ENCODE measurements around the gene SHBG.
A peak's percentile ranks its signal among the peaks of the same experiment; 100 is the strongest.

SHBG gene

DNA sequence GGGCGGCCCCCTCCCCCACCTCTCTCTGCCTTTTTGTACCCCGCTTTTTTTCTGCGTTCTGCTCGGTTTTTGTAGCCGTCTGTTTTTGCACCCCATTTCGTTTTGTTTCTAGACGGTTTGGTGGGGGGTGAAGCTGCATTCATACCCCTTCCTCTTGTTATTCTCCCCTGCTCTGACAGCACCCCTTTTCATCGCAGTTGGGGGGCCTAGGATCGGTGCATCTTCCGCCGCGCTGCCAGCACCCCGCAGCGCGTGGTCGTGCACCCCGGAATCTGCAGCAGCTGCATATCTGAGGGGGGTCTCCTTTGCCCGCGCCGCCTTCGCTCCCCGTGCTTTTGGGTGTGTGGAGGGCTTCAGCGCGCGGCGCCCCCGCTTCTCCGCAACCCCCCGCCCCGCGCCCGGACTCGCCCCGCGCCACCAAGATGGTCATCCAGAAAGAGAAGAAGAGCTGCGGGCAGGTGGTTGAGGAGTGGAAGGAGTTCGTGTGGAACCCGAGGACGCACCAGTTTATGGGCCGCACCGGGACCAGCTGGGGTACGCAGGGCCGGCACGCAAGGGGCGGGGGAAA is 21.2 kb downstream of the SHBG start:
- no peak for DNase-seq

DNA sequence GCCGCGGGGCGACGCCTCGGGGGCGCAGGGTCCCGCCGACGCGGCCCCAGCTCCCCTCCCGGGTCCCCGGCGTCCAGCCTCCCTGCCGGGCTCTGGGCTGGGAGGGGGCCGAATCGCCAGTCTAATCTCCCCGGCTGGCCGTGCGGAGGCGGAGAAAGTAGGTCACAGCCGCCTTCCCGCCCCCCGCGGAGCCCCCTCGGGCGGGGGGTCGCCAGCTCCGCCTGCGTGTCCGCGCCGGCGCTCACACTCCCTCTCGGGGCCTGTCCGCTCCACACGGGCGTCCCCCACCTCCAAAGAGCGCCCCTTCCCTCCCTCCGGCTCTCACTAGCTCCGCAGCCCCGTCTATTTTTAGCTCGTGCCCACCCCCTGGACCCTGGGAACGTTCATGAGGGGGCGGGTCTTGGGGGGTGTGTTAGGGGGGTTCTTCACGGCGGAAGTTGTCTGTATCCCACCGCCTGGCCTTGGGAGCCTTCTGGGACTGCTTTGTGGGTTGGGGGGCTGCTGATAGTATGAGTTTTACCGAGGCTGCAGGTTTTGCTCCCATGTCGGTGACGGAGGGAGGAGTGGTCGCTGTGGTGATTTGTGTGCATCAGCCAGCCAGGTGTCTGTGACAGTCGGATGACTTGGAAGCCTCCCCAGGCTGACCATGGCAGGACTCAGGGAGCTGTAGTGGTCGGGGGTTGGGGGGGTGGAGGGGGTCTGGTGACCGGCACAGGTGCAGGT is 21.9 kb downstream of the SHBG start:
- DNase-seq: no peak

DNA sequence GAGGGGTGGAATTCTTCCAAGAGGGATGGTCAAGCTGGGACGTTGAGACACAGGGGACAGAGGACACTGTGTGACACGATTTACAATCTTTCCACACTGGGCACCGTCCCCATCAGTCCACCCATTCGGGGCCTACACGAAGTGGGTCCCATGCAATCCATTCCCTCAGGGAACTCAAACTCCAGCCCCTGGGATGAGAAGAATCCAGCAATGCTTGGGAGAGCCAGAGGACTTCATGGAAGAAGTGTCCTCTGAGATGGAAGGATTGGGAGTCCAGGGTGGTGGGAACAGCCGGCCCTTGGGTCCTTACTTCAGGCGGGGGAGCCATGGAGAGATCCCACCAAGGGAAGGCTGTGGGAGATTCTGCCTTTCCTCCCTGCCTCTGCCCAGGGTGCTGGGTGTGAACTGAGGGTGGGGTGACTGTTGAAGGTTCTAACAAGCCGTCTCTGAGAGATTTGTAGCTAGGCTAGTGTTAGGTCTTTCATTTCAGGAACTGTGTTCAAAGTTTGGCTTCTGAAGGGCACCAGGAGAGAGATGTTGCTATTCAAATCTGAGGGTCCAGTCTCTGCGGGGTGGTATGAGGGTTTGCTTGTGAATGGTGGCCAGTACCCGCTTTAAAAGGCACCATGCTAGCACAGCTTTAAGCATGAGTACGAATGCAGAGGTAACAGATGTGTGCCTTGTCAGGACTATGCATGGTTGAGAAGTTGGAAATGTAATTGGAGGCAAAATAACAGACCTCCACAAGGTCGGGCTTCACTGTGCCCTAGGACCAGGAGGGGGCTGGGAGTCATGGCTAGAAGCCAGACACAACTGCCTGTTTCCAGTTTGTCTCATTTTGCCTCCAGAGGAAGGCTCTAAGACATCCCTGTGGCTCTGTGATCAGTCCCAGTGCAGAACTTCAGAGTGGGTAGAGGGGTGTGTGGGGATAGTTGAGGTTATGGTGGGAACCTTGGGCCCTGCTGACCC is 22.7 kb downstream of the SHBG start:
- DNase-seq: no peak

DNA sequence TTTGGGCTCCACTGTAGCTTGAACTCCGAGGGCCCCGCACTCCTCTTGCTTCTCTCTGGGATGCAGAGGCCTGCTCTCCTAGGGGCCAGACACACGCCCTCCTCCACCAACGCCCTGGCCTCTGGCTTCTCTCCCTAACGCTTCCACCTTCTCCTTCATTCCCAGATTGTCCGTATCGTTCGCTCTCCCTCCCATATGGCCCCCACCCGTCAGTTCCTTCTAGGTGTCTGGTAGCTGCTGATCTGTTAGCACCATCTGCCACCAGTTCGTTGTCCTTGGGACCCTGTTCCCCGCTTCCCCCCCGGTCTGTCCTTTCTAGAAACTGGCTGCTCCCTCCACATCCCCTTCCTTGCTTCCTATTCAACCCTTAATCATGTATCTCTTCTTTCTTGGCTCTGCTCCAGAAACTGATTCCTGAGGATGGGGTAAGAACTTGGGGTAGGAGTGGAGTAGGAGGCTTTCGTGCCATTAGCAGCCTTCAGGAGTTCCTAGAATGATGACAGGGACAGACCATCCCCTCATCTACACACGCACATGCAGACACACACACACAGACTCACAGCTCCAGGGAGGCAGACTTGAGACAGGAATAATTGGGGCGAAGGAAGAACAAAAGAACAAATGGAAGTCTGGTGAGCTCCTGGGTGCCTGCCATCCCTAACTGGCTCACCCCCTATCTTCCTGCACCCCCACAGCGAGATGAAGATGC is 25.1 kb downstream of the SHBG start:
- peak; percentile 9 for DNase-seq

DNA sequence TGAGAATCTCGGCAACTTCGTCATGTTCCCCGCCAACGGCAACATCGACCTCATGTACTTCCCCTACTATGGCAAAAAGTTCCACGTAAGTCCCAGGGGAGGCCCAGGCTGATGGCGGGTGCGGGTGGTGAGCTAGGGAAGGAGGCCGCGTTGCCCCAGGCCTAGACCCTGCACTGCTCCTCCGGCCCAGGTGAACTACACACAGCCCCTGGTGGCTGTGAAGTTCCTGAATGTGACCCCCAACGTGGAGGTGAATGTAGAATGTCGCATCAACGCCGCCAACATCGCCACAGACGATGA is 25.6 kb downstream of the SHBG start:
- no peak for DNase-seq

DNA sequence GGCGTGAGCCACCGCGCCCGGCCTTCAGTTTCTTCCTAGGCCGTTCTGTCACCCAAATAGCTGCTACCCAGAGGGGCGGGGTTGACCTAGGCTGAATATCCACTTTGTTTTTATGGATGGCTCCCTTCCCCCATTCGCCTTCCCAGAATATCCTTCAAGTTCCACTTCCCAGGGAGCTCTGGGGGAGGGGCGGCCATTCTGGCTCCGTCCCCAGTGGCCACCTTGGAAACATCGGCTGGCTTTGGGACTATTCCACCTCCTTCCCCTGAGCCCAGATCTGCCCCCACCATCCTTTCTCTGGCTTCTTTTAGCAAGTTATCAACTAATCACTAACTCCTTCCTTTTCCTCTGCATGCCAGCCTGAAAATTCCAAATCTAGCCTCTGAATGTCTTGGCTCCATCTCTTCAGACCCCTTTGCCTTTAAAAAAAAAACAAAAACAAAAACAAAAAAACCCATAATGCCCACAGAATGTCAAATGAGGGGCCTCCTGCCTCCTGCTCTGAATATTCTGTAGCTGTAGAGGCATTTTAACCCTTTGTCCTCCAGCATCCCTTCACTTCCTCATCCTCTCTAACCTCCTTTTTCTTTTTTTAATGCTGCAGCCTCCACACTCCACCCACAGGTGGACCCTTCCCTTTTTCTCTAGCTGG is 27.1 kb downstream of the SHBG start:
- no peak for DNase-seq

DNA sequence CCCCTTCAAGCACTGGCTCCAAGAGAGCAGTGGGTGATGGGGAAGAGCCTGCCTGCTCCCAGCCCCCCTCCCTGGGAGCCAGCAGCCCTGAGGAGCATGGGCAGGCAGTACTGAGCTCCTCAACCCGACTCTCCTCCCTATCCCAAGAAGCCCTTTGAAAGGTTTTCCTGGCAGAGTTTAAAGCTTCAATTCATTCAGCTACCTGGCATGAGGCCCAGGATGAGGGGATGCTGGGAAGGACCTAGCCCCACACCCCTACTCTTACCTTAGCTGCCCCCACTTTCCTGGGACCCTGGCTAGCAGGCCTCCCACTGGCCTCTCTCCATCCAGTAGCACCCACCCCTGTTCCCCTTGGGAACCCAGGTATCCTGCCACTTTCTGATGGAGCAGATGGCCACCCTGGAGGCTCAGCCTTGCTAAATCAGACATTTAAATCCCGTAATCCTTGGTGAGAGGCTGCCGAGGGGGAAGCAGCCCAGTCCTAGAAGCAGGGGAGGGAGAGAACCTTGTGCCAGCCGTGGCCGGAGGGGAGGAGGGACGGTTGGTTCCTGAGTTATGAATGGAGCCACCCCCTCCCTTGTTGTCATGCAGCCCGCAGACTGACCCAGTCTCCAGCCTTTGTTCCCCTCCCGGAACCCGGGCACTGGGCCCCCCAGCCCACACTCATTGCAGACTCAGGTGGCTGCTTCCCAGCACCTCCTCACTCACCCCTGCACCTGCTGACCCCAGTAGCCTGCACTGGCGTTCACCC is 37.9 kb downstream of the SHBG start:
- peak; percentile 38 for DNase-seq

DNA sequence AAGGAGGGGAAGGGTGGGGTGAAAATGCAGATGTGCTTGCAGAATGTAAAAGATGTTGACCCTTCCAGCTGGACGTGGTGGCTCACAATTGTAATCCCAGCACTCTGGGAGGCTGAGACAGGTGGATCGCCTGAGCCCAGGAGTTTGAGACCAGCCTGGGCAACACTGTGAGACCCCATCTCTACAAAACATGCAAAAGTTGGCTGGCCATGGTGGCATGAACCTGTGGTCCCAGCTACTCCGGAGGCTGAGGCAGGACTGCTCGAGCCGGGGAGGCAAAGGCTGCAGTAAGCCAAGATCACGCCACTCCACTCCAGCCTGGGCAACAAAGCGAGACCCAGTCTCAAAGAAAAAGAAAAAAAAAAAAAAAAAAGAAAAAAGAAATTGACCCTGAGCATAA is 38.5 kb downstream of the SHBG start:
- no peak for DNase-seq

DNA sequence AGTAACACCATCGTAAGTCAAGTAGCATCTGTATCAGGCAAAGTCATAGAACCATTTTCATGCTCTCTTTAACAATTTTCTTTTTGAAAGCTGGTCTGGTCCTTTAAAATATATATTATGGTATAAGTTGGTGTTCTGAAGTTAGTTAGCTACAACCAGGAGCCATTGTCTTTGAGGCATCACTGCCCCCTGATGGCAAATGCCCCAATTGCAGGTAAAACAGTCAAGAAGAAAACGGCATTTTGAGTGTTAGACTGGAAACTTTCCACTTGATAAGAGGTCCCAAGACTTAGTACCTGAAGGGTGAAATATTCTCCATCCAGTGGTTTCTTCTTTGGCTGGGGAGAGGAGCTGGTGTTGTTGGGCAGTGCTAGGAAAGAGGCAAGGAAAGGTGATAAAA is 43.3 kb downstream of the SHBG start:
- DNase-seq: no peak

DNA sequence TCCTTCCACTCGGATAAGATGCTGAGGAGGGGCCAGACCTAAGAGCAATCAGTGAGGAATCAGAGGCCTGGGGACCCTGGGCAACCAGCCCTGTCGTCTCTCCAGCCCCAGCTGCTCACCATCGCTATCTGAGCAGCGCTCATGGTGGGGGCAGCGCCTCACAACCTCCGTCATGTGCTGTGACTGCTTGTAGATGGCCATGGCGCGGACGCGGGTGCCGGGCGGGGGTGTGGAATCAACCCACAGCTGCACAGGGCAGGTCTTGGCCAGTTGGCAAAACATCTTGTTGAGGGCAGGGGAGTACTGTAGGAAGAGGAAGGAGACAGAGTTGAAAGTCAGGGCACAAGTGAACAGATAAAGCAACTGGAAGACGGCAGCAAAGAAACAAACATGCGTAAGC is 45.0 kb downstream of the SHBG start:
- DNase-seq: no peak

DNA sequence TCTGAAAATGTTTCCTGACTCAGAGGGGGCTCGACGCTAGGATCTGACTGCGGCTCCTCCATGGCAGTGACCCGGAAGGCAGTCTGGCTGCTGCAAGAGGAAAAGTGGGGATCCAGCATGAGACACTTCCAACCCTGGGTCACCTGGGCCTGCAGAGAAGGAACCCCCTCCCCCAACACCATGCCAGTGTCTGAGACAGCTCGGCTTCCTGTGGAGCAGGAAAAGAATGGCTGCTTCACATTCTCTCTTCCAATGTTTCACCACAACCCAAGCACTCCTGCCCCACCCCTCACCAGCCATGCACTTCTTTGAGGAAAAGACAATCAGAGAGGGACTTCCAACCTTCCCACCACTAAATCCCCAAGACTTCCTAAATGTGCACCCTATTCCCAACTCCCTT is 46.6 kb downstream of the SHBG start:
- DNase-seq: no peak

DNA sequence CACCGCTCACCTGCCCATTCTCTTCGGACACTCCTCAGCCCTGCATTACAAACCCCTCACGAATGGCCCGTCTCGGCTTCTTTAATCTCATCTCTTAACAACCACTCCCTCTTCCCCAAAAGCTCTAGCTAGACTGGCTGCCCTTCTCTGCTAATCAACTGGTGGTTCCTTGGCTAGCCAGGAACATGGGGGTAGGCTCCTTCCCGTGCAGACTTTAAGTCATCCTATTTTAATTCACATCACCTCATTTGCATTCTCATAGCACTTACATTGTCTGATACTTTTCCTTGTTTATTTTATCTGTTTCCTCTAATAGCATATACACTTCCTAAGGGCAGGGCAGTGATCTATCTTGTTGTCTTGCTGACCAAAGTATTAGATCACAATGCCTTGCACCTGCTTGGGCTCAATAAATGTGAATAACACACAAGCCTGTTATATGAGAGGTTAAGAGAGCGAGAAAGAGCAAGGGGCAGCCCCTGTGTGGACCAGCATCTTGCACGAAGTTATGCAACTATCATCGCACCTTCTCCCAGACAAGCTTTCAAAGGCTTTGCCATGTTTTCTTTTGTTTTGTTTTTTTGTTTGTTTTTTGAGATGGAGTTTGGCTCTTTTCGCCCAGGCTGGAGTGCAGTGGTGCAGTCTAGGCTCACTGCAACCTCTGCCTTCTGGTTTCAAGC is 47.6 kb downstream of the SHBG start:
- DNase-seq: no peak
